ENCODE data around the gene SOX14.

The SOX14 gene

GRCh38 chr3:137762674-137763593, 1.2 kb upstream of the SOX14 start:
- no peak for TF ChIP-seq SNAI2 (CRISPR knock-in tag; IDR thresholded peaks at IDR 0.05)
- TF ChIP-seq TOX (CRISPR knock-in tag; IDR thresholded peaks at IDR 0.05; ENCODE audit: borderline replicate concordance), result no peak
- TF ChIP-seq CSRNP3 (CRISPR knock-in tag; IDR thresholded peaks at IDR 0.05), result no peak
- TF ChIP-seq ZC3H10 (CRISPR knock-in tag; IDR thresholded peaks at IDR 0.05), result no peak
- no peak for TF ChIP-seq PPARA (CRISPR knock-in tag; IDR thresholded peaks at IDR 0.05; ENCODE audit: borderline replicate concordance)
- TF ChIP-seq TSHZ2 (CRISPR knock-in tag; IDR thresholded peaks at IDR 0.05), result no peak
- TF ChIP-seq, protein P1, sequence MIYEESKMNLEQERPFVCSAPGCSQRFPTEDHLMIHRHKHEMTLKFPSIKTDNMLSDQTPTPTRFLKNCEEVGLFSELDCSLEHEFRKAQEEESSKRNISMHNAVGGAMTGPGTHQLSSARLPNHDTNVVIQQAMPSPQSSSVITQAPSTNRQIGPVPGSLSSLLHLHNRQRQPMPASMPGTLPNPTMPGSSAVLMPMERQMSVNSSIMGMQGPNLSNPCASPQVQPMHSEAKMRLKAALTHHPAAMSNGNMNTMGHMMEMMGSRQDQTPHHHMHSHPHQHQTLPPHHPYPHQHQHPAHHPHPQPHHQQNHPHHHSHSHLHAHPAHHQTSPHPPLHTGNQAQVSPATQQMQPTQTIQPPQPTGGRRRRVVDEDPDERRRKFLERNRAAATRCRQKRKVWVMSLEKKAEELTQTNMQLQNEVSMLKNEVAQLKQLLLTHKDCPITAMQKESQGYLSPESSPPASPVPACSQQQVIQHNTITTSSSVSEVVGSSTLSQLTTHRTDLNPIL (CRISPR knock-in tag; IDR thresholded peaks at IDR 0.05; ENCODE audit: low read depth), result no peak
- no peak for TF ChIP-seq ZNF70 (CRISPR knock-in tag; IDR thresholded peaks at IDR 0.05)
- TF ChIP-seq ZNF565 (CRISPR knock-in tag; conservative IDR thresholded peaks at IDR 0.05; ENCODE audit: low read depth), result no peak
- no peak for TF ChIP-seq ZNF8 (CRISPR knock-in tag; IDR thresholded peaks at IDR 0.05)
- TF ChIP-seq CSDC2 (CRISPR knock-in tag; IDR thresholded peaks at IDR 0.05), result no peak
- TF ChIP-seq ARNTL (CRISPR knock-in tag; IDR thresholded peaks at IDR 0.05; ENCODE audit: borderline replicate concordance, low read depth), result no peak
- no peak for TF ChIP-seq ZFP3 (CRISPR knock-in tag; IDR thresholded peaks at IDR 0.05)
- no peak for TF ChIP-seq ZFP30 (CRISPR knock-in tag; IDR thresholded peaks at IDR 0.05)
- no peak for ATAC-seq

GRCh38 chr3:137763594-137763938, 549 bp upstream of the SOX14 start:
- ATAC-seq, result no peak
- TF ChIP-seq ZNF8 (CRISPR knock-in tag; IDR thresholded peaks at IDR 0.05) (no peak), ZFP30 (CRISPR knock-in tag; IDR thresholded peaks at IDR 0.05) (no peak), GLIS3 (CRISPR knock-in tag; IDR thresholded peaks at IDR 0.05) (no peak)

DNA sequence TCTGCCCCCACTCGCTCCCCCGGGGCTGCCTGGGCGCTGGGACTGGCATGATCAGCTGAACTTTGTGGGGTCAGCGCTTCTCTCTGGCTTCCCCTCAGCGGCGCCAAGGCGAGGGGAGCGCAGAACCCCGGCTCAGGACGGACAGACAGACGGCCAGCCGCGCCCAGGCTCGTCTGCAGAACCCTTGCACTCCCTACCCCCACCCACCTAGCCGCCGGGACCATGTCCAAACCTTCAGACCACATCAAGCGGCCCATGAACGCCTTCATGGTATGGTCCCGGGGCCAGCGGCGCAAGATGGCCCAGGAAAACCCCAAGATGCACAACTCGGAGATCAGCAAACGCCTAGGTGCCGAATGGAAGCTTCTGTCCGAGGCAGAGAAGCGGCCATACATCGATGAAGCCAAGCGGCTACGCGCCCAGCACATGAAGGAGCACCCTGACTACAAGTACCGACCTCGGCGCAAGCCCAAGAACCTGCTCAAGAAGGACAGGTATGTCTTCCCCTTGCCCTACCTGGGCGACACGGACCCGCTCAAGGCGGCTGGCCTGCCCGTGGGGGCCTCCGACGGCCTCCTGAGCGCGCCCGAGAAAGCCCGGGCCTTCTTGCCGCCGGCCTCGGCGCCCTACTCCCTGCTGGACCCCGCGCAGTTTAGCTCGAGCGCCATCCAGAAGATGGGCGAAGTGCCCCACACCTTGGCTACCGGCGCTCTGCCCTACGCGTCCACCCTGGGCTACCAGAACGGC, 621 bp downstream of the SOX14 start:
- ATAC-seq, result no peak
- TF ChIP-seq ZNF565 (CRISPR knock-in tag; conservative IDR thresholded peaks at IDR 0.05; ENCODE audit: low read depth) (no peak), CSRNP3 (CRISPR knock-in tag; IDR thresholded peaks at IDR 0.05) (no peak), TCF4 (CRISPR knock-in tag; IDR thresholded peaks at IDR 0.05; ENCODE audit: borderline replicate concordance) (no peak), OSR1 (CRISPR knock-in tag; IDR thresholded peaks at IDR 0.05) (no peak), BACH2 (CRISPR knock-in tag; IDR thresholded peaks at IDR 0.05; ENCODE audit: borderline replicate concordance) (no peak), ARNTL (CRISPR knock-in tag; IDR thresholded peaks at IDR 0.05; ENCODE audit: borderline replicate concordance, low read depth) (no peak), ISL1 (CRISPR knock-in tag; IDR thresholded peaks at IDR 0.05) (no peak), ZC3H10 (CRISPR knock-in tag; IDR thresholded peaks at IDR 0.05) (no peak), ZFP3 (CRISPR knock-in tag; IDR thresholded peaks at IDR 0.05) (no peak), TSHZ2 (CRISPR knock-in tag; IDR thresholded peaks at IDR 0.05) (no peak), PATZ1 (CRISPR knock-in tag; IDR thresholded peaks at IDR 0.05; ENCODE audit: borderline replicate concordance) (no peak)

All from SK-N-SH treated with all-trans-retinoic acid at 6 μM for 48 hours (cell line).